H1 (cell line): ENCODE results near the gene UGT1A10. TPM values are rescaled to one million over a fixed set of nuclear protein-coding genes. Genes with fewer than 3 reads are reported as not detected.

Experiments
- CTCF ChIA-PET: fragments of 300-600 bp; sonication (Branson Sonifier 250); formaldehyde crosslinking; loops from one replicate; lab custom pipeline; 2021; ENCODE audit not compliant: partially characterized antibody; lab: Charles Lee
- POLR2A ChIA-PET: fragments of 300-600 bp; sonication (Branson Sonifier 250); formaldehyde crosslinking; loops from one replicate; lab custom pipeline; 2021; ENCODE audit warnings: inconsistent platforms; ENCODE audit not compliant: partially characterized antibody; lab: Charles Lee
- DNase-seq, 2 experiments: peaks; one replicate each; pipeline versions ENCODE4 v3.0.0 to v3.0.0-alpha.2; 2010 to 2022; ENCODE audit warnings: low spot score in 2 of 2, low read depth in 1 of 2, mixed read lengths in 1 of 2
- FAIRE-seq: peaks from 2 replicates; lab custom pipeline; 2011; peaks lifted over from hg19 to GRCh38; lab: Jason Lieb, UNC
- H2AFZ ChIP-seq: 2 replicates; pipeline ENCODE4 v1.8.1; 2012; ENCODE audit warnings: low read length, inconsistent platforms
- H2AK5ac ChIP-seq: 2 replicates; pipeline ENCODE4 v1.6.1; 2013; ENCODE audit warnings: low read depth, low read length
- H2BK120ac ChIP-seq: replicated peaks from 2 replicates; pipeline ENCODE3; 2013; ENCODE audit warnings: low read depth, low read length, inconsistent platforms
- H2BK12ac ChIP-seq: 2 replicates; pipeline ENCODE4 v1.6.1; 2013; ENCODE audit warnings: low read depth, low read length
- H2BK15ac ChIP-seq: 2 replicates; pipeline ENCODE4 v1.6.1; 2013; ENCODE audit warnings: low read length
- H2BK20ac ChIP-seq: 2 replicates; pipeline ENCODE4 v1.6.1; 2013; ENCODE audit warnings: low read length
- H2BK5ac ChIP-seq: 2 replicates; pipeline ENCODE4 v1.6.1; 2013; ENCODE audit warnings: low read depth, low read length
- H3K14ac ChIP-seq: 2 replicates; pipeline ENCODE4 v1.6.1; 2013; ENCODE audit warnings: inconsistent platforms; ENCODE audit not compliant: insufficient read length
- H3K18ac ChIP-seq: 2 replicates; pipeline ENCODE4 v1.6.1; 2013; ENCODE audit warnings: low read length; ENCODE audit errors: extremely low read depth
- H3K23ac ChIP-seq: 2 replicates; pipeline ENCODE4 v1.6.1; 2013; ENCODE audit warnings: inconsistent platforms; ENCODE audit not compliant: insufficient read length
- H3K23me2 ChIP-seq: 2 replicates; pipeline ENCODE4 v1.6.1; 2013; ENCODE audit warnings: low read depth, low read length
- H3K27ac ChIP-seq: 2 replicates; pipeline ENCODE4 v1.6.1; 2011; ENCODE audit warnings: low read depth, low read length, inconsistent platforms
- H3K27me3 ChIP-seq, 4 experiments: replicated peaks in 1 of 4; 1 replicate in 1 of 4; 2 replicates in 3 of 4; pipeline versions ENCODE4 v1.6.1 to v1.8.1; 2011 to 2013; ENCODE audit warnings: low read length in 3 of 4, mild to moderate bottlenecking in 3 of 4, inconsistent platforms in 2 of 4, mixed read lengths in 2 of 4, moderate library complexity in 1 of 4; ENCODE audit not compliant: control insufficient read depth in 3 of 4, insufficient read depth in 3 of 4; ENCODE audit errors: extremely low read depth in 1 of 4
- H3K36me3 ChIP-seq, 4 experiments: 2 replicates each; pipeline versions ENCODE4 v1.6.1 to v1.8.1; 2011 to 2013; ENCODE audit warnings: mild to moderate bottlenecking in 4 of 4, low read length in 3 of 4, moderate library complexity in 2 of 4, control low read depth in 1 of 4, inconsistent platforms in 1 of 4; ENCODE audit not compliant: insufficient read depth in 4 of 4, control insufficient read depth in 2 of 4
- H3K4ac ChIP-seq: replicated peaks from 2 replicates; pipeline ENCODE3; 2013; ENCODE audit warnings: low read length, low read depth, mixed read lengths, inconsistent platforms; ENCODE audit not compliant: insufficient read length
- H3K4me1 ChIP-seq, 4 experiments: replicated peaks in 1 of 4; 1 replicate in 1 of 4; 2 replicates in 3 of 4; pipeline versions ENCODE4 v1.6.1 to v1.8.1; 2011 to 2013; ENCODE audit warnings: low read length in 3 of 4, inconsistent platforms in 2 of 4, mixed read lengths in 1 of 4; ENCODE audit not compliant: insufficient read depth in 4 of 4, control insufficient read depth in 3 of 4
- H3K4me2 ChIP-seq, 2 experiments: 2 replicates each; pipeline versions ENCODE4 v1.6.1 to v1.8.1; 2011 to 2013; ENCODE audit warnings: low read depth in 2 of 2, low read length in 2 of 2, control low read depth in 1 of 2, inconsistent platforms in 1 of 2, mild to moderate bottlenecking in 1 of 2; ENCODE audit not compliant: insufficient read depth in 1 of 2
- H3K4me3 ChIP-seq, 4 experiments: fragments of 200-600, 300-600 bp in 1 of 4; sonication (generic), shearing (Covaris generic), sonication (Bioruptor Twin) in 1 of 4; 2 replicates each; pipeline versions ENCODE4 v1.5.1 to v1.8.1; 2011 to 2016; ENCODE audit warnings: low read length in 4 of 4, low read depth in 3 of 4, control low read depth in 2 of 4, inconsistent platforms in 2 of 4, mild to moderate bottlenecking in 2 of 4, mixed read lengths in 1 of 4, moderate library complexity in 1 of 4; ENCODE audit not compliant: insufficient read depth in 2 of 4; ENCODE audit errors: extremely low read depth in 1 of 4
- H3K56ac ChIP-seq: replicated peaks from 2 replicates; pipeline ENCODE3; 2013; ENCODE audit warnings: low read depth, mild to moderate bottlenecking, mixed read lengths, low read length, inconsistent platforms; ENCODE audit not compliant: insufficient read length
- H3K79me1 ChIP-seq: 2 replicates; pipeline ENCODE4 v1.6.1; 2013; ENCODE audit warnings: low read depth, low read length, control low read depth
- H3K79me2 ChIP-seq, 2 experiments: 2 replicates each; pipeline versions ENCODE4 v1.6.1 to v1.8.1; 2012 to 2013; ENCODE audit warnings: low read length in 2 of 2, mild to moderate bottlenecking in 2 of 2, inconsistent platforms in 1 of 2; ENCODE audit not compliant: insufficient read depth in 2 of 2, control insufficient read depth in 1 of 2
- H3K9ac ChIP-seq, 4 experiments: replicated peaks in 1 of 4; 1 replicate in 1 of 4; 2 replicates in 3 of 4; pipeline versions ENCODE4 v1.6.1 to v1.8.1; 2011 to 2013; ENCODE audit warnings: low read depth in 3 of 4, low read length in 3 of 4, control low read depth in 2 of 4, mild to moderate bottlenecking in 2 of 4, moderate library complexity in 2 of 4, inconsistent platforms in 1 of 4; ENCODE audit errors: extremely low read depth in 1 of 4
- H3K9me3 ChIP-seq, 2 experiments: 2 replicates each; pipeline versions ENCODE4 v1.6.1 to v1.8.1; 2012 to 2013; ENCODE audit warnings: mild to moderate bottlenecking in 2 of 2, moderate library complexity in 2 of 2, control low read depth in 1 of 2, inconsistent platforms in 1 of 2, low read depth in 1 of 2, low read length in 1 of 2, mixed read lengths in 1 of 2; ENCODE audit not compliant: insufficient read depth in 2 of 2
- H4K20me1 ChIP-seq, 2 experiments: replicated peaks in 1 of 2; 2 replicates each; pipeline versions ENCODE3 to v1.8.1; 2011 to 2013; ENCODE audit warnings: inconsistent platforms in 2 of 2, low read length in 2 of 2, mild to moderate bottlenecking in 1 of 2; ENCODE audit not compliant: insufficient read depth in 2 of 2, control insufficient read depth in 1 of 2
- H4K5ac ChIP-seq: 2 replicates; pipeline ENCODE4 v1.6.1; 2013; ENCODE audit warnings: low read length, low read depth, mixed read lengths, inconsistent platforms; ENCODE audit not compliant: insufficient read length
- H4K8ac ChIP-seq: 2 replicates; pipeline ENCODE4 v1.8.0; 2013; ENCODE audit warnings: mild to moderate bottlenecking, moderate library complexity, low read length, inconsistent platforms; ENCODE audit not compliant: insufficient read depth; ENCODE audit errors: extremely low read depth
- H4K91ac ChIP-seq: replicated peaks from 2 replicates; pipeline ENCODE3; 2013; ENCODE audit warnings: low read length, mixed read lengths, inconsistent platforms; ENCODE audit not compliant: insufficient read length
- BRCA1 ChIP-seq: IDR thresholded peaks from 2 replicates; pipeline ENCODE4 v1.6.1; 2012; ENCODE audit warnings: low read depth, low read length, improper control_type of control experiment
- EZH2 ChIP-seq: fragments of 200-600 bp; sonication (generic); IDR thresholded peaks from 2 replicates; pipeline ENCODE4 v1.7.1; 2012; ENCODE audit warnings: low read depth, mild to moderate bottlenecking, moderate library complexity, low read length, inconsistent platforms; ENCODE audit not compliant: severe bottlenecking
- GTF2F1 ChIP-seq: IDR thresholded peaks from 2 replicates; pipeline ENCODE4 v1.6.1; 2012; ENCODE audit warnings: low read depth, low read length, improper control_type of control experiment, borderline replicate concordance
- JUN ChIP-seq: IDR thresholded peaks from 2 replicates; pipeline ENCODE4 v1.6.1; 2011; ENCODE audit warnings: low read depth, mild to moderate bottlenecking, improper control_type of control experiment, low read length
- KDM5A ChIP-seq: fragments of 200-600 bp; IDR thresholded peaks from 2 replicates; pipeline ENCODE4 v1.7.1; 2012; ENCODE audit warnings: mild to moderate bottlenecking, low read length, inconsistent platforms, mixed read lengths
- PHF8 ChIP-seq: fragments of 200-600 bp; sonication (generic); conservative IDR thresholded peaks from 2 replicates; pipeline ENCODE4 v1.7.1; 2012; ENCODE audit warnings: low read depth, mild to moderate bottlenecking, inconsistent platforms, low read length, moderate library complexity
- RNF2 ChIP-seq: fragments of 200-900, 300-1000 bp; sonication (generic); IDR thresholded peaks from 2 replicates; pipeline ENCODE4 v1.7.1; 2016; ENCODE audit warnings: borderline replicate concordance, low read depth, mild to moderate bottlenecking, antibody characterized with exemption, low read length; ENCODE audit not compliant: poor library complexity, severe bottlenecking; ENCODE audit errors: missing control alignments
- WGBS, 2 experiments: shearing (Covaris generic) in 1 of 2; methylation state at CpG; one replicate each; pipeline versions ENCODE4 v1.1.6 to v1.1.7; 2013 to 2015; ENCODE audit warnings: low lambda C conversion rate in 2 of 2, mixed read lengths in 2 of 2, inconsistent platforms in 1 of 2, low coverage in 1 of 2, missing lambda C conversion rate in 1 of 2; ENCODE audit not compliant: insufficient replicate concordance in 2 of 2, insufficient coverage in 1 of 2, insufficient read length in 1 of 2; ENCODE audit errors: extremely low coverage in 1 of 2, missing lambda C conversion rate in 1 of 2; 5-methylcytosine and 5-hydroxymethylcytosine counted together
- polyA plus RNA-seq, 7 experiments: library from polyadenylated mRNA; depleted of rRNA in 3 of 7; stranded (reverse) in 5 of 7; unstranded in 2 of 7; fragments of >200 nt in 5 of 7; fragments of 200-250 nt in 2 of 7; gene quantifications; 1 replicate in 5 of 7; 2 replicates in 1 of 7; 4 replicates in 1 of 7; pipeline versions ENCODE4 v1.2.1 to v1.2.3, GENCODE V29; 2011 to 2013; ENCODE audit warnings: missing spikeins in 2 of 7, mixed read lengths in 2 of 7
- total RNA-seq: library from RNA; stranded (reverse); fragmentation: NEBNext Ultra II Directional; extraction: Animal tissue kit (Norgen Biotek cat#: 25700); gene quantifications from 2 replicates; pipeline ENCODE4 v1.2.1, GENCODE V29; 2021

The UGT1A10 gene
- total and polyA plus RNA-seq, 2 of the 8 experiments (the other 6 are each of a cell fraction or from before 2014, with no cell fraction given), result not detected

GRCh38 chr2:233800208-233800607 lies 164.0 kb downstream of the UGT1A10 start:
- H2BK5ac ChIP-seq, result no peak overlapping the region
- no peak overlapping the region for H3K23ac ChIP-seq
- peaks cover 0 to 4% of the 10 kb centered on the region in 2 experiments; a peak in 3 of 4 replicates for H3K9me3 ChIP-seq
- no peaks in the 10 kb centered on the region for H3K36me3 ChIP-seq
- H3K23me2 ChIP-seq, result no peaks in the 10 kb centered on the region
- DNase-seq (no peak), FAIRE-seq (no peak)
- H2AFZ ChIP-seq, result no peak overlapping the region
- H3K18ac ChIP-seq, result no peak overlapping the region
- H4K91ac ChIP-seq, result no peak overlapping the region
- no peak overlapping the region for H3K27ac ChIP-seq
- no peak overlapping the region for H4K5ac ChIP-seq
- no peaks in the 10 kb centered on the region for H3K4me1 ChIP-seq
- TF ChIP-seq EZH2 (no peak), BRCA1 (no peak), JUN (no peak), GTF2F1 (no peak), RNF2 (no peak), PHF8 (no peak), KDM5A (no peak)
- H4K8ac ChIP-seq, result no peak overlapping the region
- H3K79me2 ChIP-seq, result no peaks in the 10 kb centered on the region
- H2AK5ac ChIP-seq, result no peak overlapping the region
- no peak overlapping the region for H2BK12ac ChIP-seq
- H4K20me1 ChIP-seq, result no peaks in the 10 kb centered on the region
- H2BK15ac ChIP-seq, result no peak overlapping the region
- H3K27me3 ChIP-seq, result no peaks in the 10 kb centered on the region
- ChIA-PET CTCF (no interaction called here), POLR2A (no interaction called here)
- no peak overlapping the region for H3K4ac ChIP-seq
- H3K56ac ChIP-seq, result no peak overlapping the region
- no peak overlapping the region for H3K14ac ChIP-seq
- H3K9ac ChIP-seq, result no peak overlapping the region
- no peaks in the 10 kb centered on the region for H3K79me1 ChIP-seq
- 93% methylated on average over 7 of the region's 7 CpGs; no CpG with 5 or more reads in 1 of the 2 experiments for WGBS, 2 experiments
- no peak overlapping the region for H2BK120ac ChIP-seq
- no peak overlapping the region for H2BK20ac ChIP-seq
- H3K4me2 ChIP-seq, result no peak overlapping the region
- H3K4me3 ChIP-seq, result no peak overlapping the region
